HEK293 (cell line): Measurements from ENCODE around the gene TTC6.

Source experiments
- CTCF ChIP-seq: fragments of 450-650 bp; formaldehyde crosslinking; IDR thresholded peaks from 2 replicates; pipeline ENCODE4 v1.5.1; 2016; ENCODE audit warnings: missing biosample characterization, missing genetic modification characterization
- EGR2 ChIP-seq: fragments of 450-650 bp; formaldehyde crosslinking; IDR thresholded peaks from 2 replicates; pipeline ENCODE4 v1.5.1; 2016; ENCODE audit warnings: low read depth, missing biosample characterization, missing genetic modification characterization
- ZNF514 ChIP-seq: fragments of 450-650 bp; formaldehyde crosslinking; IDR thresholded peaks from 2 replicates; pipeline ENCODE4 v1.5.1; 2016; ENCODE audit warnings: missing biosample characterization, missing genetic modification characterization

GRCh38 chr14:37563189-37563588, 32.2 kb upstream of the TTC6 start:
- TF ChIP-seq CTCF (tag by site-specific recombination) (no peak), ZNF514 (tag by site-specific recombination) (no peak), EGR2 (tag by site-specific recombination) (no peak)
